ENCODE results near the gene SEC14L2.
"Not testable (repeated sequence)": the region's sequence is repeated elsewhere in the genome, so short reads cannot be mapped to it uniquely, and the experiment has no call there.

The SEC14L2 gene

DNA sequence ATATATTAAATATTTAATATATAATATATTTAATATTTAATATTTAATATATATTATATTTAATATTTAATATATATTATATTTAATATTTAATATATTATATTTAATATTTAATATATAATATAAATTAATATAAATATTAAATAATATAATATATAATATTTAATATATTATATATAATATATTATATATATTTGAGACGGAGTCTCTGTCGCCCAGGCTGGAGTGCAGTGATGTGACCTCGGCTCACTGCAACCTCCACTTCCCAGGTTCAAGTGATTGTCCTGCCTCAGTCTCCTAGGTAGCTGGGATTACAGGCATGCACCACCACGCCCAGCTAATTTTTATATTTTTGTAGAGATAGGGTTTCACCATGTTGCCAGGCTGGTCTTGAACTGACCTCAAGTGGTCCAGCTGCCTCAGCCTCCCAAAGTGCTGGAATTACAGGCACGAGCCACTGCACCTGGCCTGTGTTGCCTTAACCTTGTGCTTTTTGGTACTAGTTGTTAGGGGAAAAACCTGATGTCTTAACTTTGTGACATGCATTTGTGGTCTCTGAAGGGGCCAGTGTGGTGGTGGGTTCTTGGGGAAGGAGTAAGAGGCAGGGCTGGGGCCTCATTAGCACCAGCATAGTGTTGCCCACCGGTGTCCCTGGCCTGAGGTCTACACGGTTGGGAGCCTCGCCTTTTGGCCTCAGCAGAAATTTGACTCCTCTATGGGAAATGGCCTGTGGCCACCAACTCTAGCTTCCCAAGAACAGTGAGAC, 58.4 kb downstream of the SEC14L2 start:
- DNase-seq (ENCODE audit: low spot score), result no peak

- DNase-seq (ENCODE audit: low spot score), result no peak
Observed at GRCh38 chr22:30457981-30458380, 61.2 kb downstream of the SEC14L2 start.

DNA sequence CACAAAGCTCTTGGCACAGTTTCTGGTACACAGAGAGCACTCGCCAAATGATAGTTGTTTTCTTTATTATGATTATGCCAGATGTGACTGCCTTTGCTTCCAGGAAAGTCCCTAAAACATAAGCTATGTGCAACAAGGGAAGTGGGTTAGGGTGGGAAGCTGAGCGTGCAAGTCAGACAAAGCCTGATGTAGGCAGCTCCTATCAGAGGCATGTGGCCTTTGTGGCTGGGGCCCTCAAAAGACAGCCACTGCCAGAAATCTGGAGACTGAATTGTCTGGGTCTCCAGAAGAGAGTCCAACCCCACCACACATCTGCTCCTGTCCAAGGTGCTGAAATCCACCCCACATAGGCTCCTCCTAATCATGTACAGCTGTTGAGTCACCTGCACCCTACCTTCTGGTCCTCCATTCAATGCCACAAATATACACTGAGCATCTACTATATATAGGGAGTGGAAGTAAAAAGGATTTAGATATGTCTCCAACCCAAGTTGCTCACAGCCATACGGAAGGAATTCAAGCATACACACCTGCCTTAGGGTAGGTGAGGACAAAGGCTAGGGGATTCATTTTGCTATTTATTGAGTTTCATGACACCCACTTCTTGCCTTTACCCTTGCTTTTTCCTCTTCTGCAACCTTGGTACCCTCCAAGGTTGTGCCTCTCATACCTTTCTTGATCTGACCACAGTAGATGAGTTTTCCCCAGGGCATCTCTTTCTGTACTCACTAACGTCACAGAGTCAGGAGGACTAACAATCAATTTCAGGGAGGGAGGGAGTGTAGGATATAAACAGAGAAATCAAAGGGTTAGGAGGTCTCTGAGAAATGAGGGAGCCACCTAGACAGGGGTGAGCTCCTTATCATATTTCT, 62.6 kb downstream of the SEC14L2 start:
- DNase-seq (ENCODE audit: low spot score), result peak; percentile 78

DNA sequence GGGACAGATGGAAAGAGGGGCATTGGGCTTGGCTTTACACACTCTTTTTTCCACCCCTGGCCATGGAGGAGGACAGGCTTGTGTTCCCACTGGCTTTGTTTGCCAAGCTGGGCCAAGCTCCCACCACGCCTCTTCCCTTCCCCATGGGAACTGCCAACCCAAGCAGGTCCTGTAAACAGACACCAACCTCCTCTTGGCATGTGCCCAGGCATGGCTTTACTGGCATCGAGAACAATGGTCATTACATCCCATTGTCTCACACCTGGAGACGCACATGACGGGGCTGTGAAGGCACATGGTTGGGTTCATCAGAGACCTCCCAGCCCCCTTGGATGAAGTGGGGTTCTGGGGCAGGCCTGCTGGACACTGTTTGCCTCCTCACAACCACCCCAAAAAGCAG, 63.3 kb downstream of the SEC14L2 start:
- no peak for DNase-seq (ENCODE audit: low spot score)

GRCh38 chr22:30460555-30460954, 63.7 kb downstream of the SEC14L2 start:
- DNase-seq (ENCODE audit: low spot score), result not testable (repeated sequence)

- no peak for DNase-seq (ENCODE audit: low spot score)
Observed at GRCh38 chr22:30469165-30469564, 72.3 kb downstream of the SEC14L2 start.

DNA sequence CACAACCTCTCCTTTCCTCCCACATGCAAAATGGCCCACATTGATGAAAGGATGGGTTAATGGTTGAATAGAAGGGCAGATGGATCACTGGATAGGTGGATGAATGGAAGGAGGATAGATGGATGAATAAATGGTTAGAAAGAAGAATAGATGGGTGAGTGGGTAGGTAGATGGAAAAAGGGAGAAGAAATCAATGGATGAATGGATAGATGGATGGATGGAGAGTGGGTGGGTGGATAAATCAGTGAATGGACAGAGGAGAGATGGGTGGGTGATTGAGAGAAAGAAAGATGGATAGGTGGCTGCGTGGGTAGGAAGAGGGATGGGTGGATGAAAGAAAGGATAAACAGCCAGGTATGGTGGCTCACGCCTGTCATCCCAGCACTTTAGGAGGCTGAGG, 73.8 kb downstream of the SEC14L2 start:
- DNase-seq (ENCODE audit: low spot score), result no peak

- DNase-seq (ENCODE audit: low spot score), result no peak
Observed at GRCh38 chr22:30471616-30472318, 74.9 kb downstream of the SEC14L2 start, which contains the start of gene SEC14L3. TSS of gene SEC14L3 (minus strand) at chr22:30472017. CDS start at chr22:30471958, 59 bp downstream.

DNA sequence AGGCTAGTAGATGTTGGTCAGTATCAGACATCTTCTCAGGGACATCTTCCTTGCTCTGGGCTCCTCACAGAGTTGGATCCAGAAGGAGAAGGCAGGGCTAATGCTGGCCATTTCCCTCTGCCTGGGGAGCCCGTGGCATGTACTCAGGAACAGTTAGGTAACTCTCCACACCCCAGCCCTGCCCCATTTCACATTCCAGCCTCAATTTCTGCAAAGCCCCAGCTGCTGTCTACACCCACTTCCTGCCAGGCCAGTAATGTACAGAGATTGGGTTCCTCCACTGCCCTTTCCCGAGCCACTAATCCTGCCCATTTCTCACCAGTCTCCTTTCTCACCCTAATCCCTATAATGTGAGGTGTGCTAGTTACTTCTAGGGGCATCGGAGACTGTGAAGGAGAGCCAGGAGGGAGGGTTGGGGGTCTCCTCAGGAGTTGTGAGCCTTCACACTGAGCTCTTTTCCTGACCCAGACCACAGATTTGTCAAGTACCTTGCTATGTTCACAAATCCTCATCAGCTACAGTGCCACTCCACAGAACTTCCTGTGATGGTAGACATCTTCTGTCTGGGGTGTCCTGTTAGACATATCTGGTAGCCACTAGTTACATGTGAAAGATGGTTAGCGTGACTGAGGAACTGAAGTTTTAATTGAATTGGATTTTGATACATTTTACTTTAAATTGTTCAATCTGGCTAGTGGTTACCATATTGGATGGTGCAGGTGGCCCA, 76.3 kb downstream of the SEC14L2 start:
- no peak for DNase-seq (ENCODE audit: low spot score)

DNA sequence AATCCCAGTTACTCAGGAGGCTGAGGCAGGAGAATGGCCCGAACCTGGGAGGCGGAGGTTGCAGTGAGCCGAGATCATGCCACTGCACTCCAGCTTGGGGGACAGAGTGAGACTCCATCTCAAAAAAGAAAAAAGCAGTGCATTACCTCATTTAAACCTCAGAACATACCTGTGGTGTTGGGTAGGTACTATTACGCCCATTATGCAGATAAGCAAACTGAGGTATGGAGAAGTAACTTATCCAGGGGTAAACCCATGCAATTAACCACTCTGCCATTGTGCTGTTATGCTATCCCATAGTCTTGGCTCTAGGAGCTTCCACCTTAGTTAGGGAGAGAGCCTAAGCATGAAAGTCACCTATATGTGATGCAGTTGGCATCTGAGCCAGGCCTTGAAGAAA, 77.3 kb downstream of the SEC14L2 start:
- DNase-seq (ENCODE audit: low spot score), result no peak
